Measurements from ENCODE around the gene PAK2. TPM values are rescaled to one million over a fixed set of nuclear protein-coding genes. Genes with fewer than 3 reads are reported as not detected.

The PAK2 gene
- total RNA-seq, 1 experiment from 2014 or later = 70.4 TPM

DNA sequence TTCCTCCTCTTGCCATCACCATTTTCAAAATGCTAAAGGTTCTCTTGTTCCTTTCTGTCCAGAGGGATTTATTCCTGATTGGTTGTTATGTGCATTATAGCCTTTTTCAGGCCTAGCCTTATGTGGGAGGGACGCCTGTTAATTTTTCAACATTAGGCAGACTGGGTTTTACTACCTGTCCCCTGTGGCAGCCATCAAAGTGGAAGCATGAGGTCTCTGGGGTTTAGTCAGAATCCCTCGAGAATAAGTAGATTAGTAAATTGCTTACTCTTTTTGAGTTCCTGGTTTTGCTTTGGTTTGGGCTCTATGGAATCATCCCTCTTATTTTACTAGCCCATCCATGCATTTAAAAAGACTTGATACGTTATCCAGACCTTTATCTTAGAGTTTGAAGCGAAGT lies 32.4 kb downstream of the PAK2 start:
- Mint-ChIP-seq H3K4me3 (ENCODE audit: low read depth, unreplicated experiment) (no peak overlapping the region), H3K36me3 (ENCODE audit: insufficient read depth, unreplicated experiment) (no peaks in the 10 kb centered on the region), H3K9me3 (ENCODE audit: low read depth, unreplicated experiment) (no peaks in the 10 kb centered on the region), H3K27me3 (ENCODE audit: unreplicated experiment) (no peaks in the 10 kb centered on the region), H3K27ac (ENCODE audit: unreplicated experiment) (no peak overlapping the region), H3K4me1 (ENCODE audit: low read depth, unreplicated experiment) (peaks cover 10% of the 10 kb centered on the region)
- CTCF ChIA-PET = no interaction called here
- intact Hi-C loops (cut with micrococcal nuclease; ENCODE audit: unreplicated experiment) = no loop called here
- no peak for DNase-seq
- BruUV-seq (replicated peaks) = no TSS peak
- TF ChIP-seq, protein P1, sequence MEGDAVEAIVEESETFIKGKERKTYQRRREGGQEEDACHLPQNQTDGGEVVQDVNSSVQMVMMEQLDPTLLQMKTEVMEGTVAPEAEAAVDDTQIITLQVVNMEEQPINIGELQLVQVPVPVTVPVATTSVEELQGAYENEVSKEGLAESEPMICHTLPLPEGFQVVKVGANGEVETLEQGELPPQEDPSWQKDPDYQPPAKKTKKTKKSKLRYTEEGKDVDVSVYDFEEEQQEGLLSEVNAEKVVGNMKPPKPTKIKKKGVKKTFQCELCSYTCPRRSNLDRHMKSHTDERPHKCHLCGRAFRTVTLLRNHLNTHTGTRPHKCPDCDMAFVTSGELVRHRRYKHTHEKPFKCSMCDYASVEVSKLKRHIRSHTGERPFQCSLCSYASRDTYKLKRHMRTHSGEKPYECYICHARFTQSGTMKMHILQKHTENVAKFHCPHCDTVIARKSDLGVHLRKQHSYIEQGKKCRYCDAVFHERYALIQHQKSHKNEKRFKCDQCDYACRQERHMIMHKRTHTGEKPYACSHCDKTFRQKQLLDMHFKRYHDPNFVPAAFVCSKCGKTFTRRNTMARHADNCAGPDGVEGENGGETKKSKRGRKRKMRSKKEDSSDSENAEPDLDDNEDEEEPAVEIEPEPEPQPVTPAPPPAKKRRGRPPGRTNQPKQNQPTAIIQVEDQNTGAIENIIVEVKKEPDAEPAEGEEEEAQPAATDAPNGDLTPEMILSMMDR (IDR thresholded peaks at IDR 0.05; ENCODE audit: unreplicated experiment) = no peak

DNA sequence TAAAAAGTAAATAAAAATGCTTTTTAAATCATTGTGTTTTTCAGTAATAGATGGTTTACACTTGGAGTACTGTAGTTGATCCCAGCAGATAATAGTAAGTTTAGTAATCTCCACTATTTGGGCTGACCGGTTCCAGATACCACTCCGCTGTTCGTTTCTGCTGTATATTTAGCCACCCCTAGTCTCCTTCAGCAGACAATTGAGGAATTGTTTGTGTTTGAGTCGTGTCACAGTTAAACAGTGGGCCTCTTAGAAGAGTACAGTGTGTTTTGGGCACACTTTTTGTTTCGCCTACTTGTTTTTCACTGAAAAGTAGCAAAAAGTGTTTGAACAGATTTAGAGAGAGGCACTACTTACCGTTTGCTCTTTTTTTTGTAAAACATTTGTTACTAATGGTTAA lies 33.2 kb downstream of the PAK2 start:
- no peaks in the 10 kb centered on the region for H3K9me3 Mint-ChIP-seq (ENCODE audit: low read depth, unreplicated experiment)
- H3K27ac Mint-ChIP-seq (ENCODE audit: unreplicated experiment) = no peak overlapping the region
- H3K36me3 Mint-ChIP-seq (ENCODE audit: insufficient read depth, unreplicated experiment) = no peaks in the 10 kb centered on the region
- intact Hi-C loops (cut with micrococcal nuclease; ENCODE audit: unreplicated experiment) = no loop called here
- CTCF ChIA-PET = no interaction called here
- peaks cover 10% of the 10 kb centered on the region for H3K4me1 Mint-ChIP-seq (ENCODE audit: low read depth, unreplicated experiment)
- H3K27me3 Mint-ChIP-seq (ENCODE audit: unreplicated experiment) = no peaks in the 10 kb centered on the region
- no peak overlapping the region for H3K4me3 Mint-ChIP-seq (ENCODE audit: low read depth, unreplicated experiment)
- no peak for DNase-seq
- no TSS peak for BruUV-seq (replicated peaks)
- TF ChIP-seq, protein P1 (IDR thresholded peaks at IDR 0.05; ENCODE audit: unreplicated experiment) = no peak

DNA sequence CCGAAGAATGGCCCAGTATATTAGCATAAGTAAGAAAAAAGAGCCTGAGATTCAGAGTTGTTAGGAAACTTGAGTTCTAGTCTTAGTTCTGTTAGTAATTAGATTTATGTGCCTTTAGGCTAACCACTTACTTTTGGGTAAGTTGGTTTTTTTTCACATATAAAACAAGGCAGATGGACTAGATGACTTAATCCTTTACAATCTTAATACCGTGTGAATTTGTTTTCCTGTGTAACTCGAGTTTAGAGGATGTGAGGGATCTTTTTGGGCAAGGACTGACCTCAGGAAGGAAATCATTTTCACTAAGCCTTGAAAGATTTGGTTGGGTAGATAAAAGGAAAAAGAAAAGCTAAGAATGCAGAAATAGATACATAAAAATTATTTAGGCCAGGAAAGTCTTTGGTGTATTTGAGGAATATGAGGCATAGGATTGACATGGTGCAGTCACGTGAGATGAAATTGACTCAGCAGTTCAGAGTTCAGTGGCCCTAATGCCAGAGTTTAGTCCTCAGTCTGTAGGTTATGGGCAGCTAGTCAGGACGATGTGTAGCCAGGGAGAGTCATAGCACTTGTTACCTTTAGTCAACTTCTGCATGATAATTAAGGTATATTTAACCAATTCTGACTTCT lies 34.6 kb downstream of the PAK2 start:
- Mint-ChIP-seq H3K36me3 (ENCODE audit: insufficient read depth, unreplicated experiment) (no peaks in the 10 kb centered on the region), H3K4me1 (ENCODE audit: low read depth, unreplicated experiment) (peaks cover 10% of the 10 kb centered on the region), H3K27ac (ENCODE audit: unreplicated experiment) (no peak overlapping the region), H3K9me3 (ENCODE audit: low read depth, unreplicated experiment) (no peaks in the 10 kb centered on the region), H3K4me3 (ENCODE audit: low read depth, unreplicated experiment) (no peak overlapping the region), H3K27me3 (ENCODE audit: unreplicated experiment) (no peaks in the 10 kb centered on the region)
- BruUV-seq (replicated peaks) = no TSS peak
- TF ChIP-seq, protein P1 (IDR thresholded peaks at IDR 0.05; ENCODE audit: unreplicated experiment) = no peak
- no peak for DNase-seq
- intact Hi-C loops (cut with micrococcal nuclease; ENCODE audit: unreplicated experiment) = no loop called here
- CTCF ChIA-PET = no interaction called here

DNA sequence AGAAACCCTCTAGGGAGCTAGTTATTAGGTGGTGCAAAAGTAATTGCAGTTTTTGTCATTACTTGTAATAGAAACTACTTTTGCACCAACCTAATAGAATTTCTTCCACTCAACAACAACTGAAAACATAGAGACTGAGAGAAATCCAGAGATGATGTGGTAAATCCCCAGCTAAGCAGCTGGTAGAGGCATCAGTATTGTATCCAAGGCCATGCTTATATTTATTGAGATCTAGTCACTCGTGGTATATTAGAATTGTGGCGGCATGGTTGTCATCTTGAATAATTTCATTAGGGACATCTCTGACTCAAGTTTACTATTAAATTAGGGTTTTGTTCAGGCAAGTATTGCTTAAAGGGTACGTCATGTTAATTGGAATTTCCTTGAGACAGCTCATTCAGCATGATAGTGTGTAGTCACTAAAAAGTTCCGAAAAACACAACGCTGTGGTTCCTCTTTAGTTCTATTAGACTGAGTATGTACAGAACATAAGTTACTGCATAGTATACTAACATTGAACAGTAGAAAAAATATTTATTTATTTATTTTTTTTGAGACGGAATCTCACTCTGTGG lies 35.3 kb downstream of the PAK2 start:
- H3K4me1 Mint-ChIP-seq (ENCODE audit: low read depth, unreplicated experiment) = peaks cover 10% of the 10 kb centered on the region
- no TSS peak for BruUV-seq (replicated peaks)
- H3K27me3 Mint-ChIP-seq (ENCODE audit: unreplicated experiment) = no peaks in the 10 kb centered on the region
- intact Hi-C loops (cut with micrococcal nuclease; ENCODE audit: unreplicated experiment) = no loop called here
- H3K9me3 Mint-ChIP-seq (ENCODE audit: low read depth, unreplicated experiment) = peaks cover under 1% of the 10 kb centered on the region
- TF ChIP-seq, protein P1 (IDR thresholded peaks at IDR 0.05; ENCODE audit: unreplicated experiment) = no peak
- CTCF ChIA-PET = no interaction called here
- no peak overlapping the region for H3K27ac Mint-ChIP-seq (ENCODE audit: unreplicated experiment)
- DNase-seq = no peak
- H3K36me3 Mint-ChIP-seq (ENCODE audit: insufficient read depth, unreplicated experiment) = no peaks in the 10 kb centered on the region
- H3K4me3 Mint-ChIP-seq (ENCODE audit: low read depth, unreplicated experiment) = no peak overlapping the region

All from Calu3 (cell line).